Ramos (cell line): ENCODE data around the gene CFAP20DC.
"Not testable (repeated sequence)": the region's sequence is repeated elsewhere in the genome, so short reads cannot be mapped to it uniquely, and the experiment has no call there.

ENCODE experiments used
- in situ Hi-C: fragments of 300-500 bp; cut with MboI; formaldehyde crosslinking; loops from one replicate; pipeline ENCODE4 v1.14.3; 2022; ENCODE audit warnings: low sequenced_read_pairs; ENCODE audit not compliant: unreplicated experiment

Gene CFAP20DC

DNA sequence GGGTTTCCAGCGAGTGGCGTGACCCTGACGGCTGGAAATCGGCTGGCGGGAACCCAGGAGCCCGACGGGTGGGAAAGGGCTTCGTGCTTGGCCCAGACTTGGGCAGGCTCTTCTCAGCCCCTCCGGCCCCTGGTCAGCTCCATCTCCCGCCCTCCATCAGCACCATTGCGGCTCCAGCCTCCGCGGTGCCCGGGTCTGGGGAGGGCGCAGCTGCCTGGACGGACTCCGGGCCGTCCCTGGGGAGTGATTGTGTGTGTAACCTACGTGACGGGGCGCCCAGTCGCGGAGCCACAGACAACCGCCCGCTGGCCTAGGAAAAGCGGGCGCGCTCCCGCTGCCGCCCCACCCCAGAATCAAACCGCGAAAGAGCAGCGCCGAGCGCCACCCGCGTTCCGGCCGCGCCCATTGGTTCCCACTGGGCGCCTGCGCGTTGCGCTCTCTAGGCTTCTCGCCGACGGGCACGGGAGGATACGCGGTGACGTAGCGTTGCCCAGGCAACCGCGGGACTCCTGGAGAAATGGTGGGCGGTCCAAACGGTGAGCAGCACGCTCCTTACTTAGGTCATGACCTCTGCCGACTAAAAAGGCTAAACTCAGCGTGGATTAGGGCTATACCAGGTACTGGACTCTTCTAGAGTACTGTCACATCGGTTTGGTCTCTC is at the start of gene CFAP20DC:
Gene CFAP20DC, minus strand, starts transcription at position 355 of the 661 bp plus-strand sequence. CDS start 394 bp downstream, outside the sequence.
- in situ Hi-C loops: no loop called here

- in situ Hi-C loops: not testable (repeated sequence)
Measured at GRCh38 chr3:59098516-59098915, 48.7 kb upstream of the CFAP20DC start.

DNA sequence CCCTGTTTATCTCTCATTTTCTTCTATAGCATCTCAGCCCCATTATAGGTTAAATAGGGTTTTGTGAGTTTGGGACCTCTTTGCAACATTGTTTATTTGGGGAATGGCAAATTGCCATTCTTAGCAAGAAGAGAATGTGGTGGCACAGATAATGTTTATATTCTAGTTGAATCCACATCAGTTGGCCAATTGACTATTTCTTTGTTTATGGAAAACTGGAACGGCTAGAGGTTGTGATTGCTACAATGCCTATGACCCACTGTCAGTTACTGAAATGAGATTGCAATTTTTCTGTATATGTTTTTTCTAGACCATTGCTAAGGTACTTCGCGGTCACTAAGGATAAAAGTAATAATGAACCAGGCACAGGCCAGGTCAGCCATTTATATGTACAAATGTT is 44.6 kb upstream of the CFAP20DC start:
- in situ Hi-C loops: no loop called here

GRCh38 chr3:59093521-59093920 is 43.7 kb upstream of the CFAP20DC start:
- in situ Hi-C loops: no loop called here

DNA sequence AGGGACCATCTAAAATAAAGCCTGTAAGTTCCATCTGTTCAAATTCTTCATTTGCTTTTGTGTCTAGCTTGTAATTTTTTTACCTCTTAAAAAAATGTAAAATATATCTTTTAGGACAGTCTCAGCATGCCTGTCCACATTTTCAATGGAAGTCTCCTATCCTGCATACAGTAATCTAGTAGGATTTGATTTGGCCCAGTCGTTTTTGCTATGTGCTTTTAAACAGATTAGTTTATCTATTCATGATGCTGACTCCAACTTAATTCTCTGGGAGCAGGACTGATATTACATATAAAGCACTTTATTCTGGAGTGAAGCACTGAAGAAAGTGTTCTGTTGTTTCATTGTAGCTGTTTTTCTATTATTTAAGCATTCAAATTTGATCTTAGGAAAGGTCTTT is 38.9 kb upstream of the CFAP20DC start:
- in situ Hi-C loops: no loop called here

DNA sequence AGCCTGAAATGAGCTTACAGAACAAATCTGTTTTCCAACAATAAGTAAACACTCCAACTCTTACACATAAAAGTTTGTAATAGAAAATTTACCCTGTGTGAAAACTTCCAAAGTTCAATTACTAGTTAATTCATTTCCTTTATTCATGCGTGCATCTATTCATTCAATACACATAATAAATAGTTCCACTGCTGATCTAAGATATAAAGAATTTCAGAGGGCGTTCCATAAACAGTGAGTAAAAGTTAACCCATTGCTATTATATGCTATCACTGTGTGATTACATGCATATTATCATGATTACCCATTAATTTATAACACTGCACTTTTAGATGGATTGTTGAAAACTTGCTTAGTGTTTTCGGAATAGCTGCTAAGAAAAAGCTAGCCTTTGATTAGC is 36.2 kb upstream of the CFAP20DC start:
- in situ Hi-C loops: no loop called here

DNA sequence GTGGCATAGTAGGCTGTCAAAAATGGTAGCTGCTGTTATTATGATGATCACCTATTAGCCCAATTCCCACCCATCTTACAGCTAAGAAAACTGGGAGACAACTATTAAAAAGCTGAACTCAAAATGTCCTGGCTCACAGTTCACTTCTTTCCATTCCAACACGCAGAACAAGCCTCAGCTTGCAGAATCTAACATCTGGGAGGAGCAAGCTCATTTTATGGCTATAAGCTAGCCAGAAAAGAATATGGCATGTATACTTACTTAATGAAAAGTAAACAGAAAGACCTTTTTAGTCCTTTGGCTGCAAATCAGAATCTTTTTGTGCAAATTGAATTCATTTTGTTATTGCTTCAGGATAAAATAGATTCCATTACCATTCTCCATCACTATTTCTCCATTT is 34.8 kb upstream of the CFAP20DC start:
- in situ Hi-C loops: no loop called here

DNA sequence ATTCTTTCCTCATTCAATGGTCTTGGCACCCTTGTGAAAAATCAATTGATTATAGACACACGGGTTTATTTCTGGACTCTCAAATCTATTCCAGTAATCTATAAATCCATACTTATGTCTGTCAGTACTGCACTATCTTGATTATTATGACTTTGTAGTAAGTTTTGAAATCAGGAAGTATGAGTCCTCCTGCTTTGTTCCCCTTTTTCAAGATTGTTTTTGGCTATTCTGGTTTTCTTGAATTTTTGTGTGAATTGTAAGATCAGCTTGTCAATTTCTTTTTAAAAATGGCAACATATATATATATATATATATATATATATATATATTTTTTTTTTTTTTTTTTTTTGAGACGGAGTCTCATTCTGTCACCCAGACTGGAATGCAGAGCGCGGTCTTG is 32.3 kb upstream of the CFAP20DC start:
- in situ Hi-C loops: no loop called here

DNA sequence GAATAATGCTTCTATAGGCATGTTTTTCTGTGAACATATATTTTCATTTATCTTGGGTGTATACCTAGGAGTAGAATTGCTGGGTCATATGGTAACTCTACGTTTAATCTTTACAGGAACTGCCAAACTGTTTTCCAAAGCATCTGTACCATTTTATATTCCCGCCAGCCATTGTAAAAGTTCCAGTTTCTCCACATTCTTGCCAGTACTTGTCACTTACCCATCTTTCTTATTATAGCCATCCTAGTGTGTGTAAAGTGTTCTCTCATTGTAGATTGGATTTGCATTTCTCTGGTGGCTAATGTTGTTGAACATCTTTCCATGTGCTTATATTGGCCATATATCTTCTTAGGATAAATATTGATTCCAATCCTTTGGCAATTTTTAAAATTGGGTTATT is 31.2 kb upstream of the CFAP20DC start:
- in situ Hi-C loops: no loop called here

DNA sequence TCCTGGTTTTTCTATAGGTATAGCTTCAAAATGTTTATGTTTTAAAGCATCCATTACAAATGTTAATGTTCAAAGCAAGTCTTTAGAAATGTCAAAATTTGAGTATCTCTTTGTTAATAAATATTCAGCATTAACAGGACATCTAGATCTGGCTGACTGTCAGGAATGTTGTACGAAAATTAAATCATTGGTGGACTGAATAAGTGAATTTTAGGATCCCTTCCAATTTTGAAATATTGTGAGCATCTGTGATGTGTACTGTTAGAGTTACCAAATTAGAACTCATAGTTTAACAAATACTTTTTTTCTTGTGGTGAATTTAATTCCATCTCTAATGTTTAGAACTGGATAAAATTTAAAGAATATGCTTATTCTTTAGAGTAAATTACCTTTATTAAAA is 30.1 kb upstream of the CFAP20DC start:
- in situ Hi-C loops: no loop called here

DNA sequence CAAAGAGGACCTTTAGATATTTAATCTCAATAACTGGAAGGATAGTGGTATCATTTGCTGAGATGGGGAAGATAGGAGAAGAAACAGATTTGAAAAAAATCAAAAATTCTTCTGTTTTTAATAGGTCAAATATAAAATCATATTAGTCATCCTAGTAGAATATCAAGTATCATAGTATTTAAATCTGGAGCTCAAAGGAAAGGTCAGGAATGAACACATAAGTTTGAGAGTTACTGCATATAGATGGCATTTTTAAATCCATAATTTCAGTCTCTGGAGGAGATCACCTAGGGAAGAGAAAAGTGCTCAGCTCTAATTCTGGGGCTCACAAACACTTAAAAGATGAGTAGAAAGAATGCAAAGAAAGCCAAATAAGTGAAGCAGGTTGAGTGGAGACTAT is 24.9 kb upstream of the CFAP20DC start:
- in situ Hi-C loops: no loop called here

DNA sequence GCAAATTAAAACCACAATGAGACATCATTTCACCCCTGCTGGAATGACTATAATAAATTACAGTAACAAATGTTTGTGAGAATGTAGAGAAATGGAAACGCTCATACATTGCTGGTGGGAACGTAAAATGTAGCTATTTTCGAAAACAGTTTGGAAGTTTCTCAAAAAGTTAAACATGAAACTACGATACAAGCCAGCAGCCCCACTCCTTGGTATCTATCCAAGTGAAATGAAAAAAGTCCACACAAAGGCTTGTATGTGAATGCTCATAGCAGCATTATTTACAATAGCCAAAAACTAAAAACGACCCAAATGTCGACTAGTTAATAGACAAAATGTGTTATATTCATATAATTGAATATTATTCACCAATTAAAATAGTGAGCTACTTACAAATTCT is 22.9 kb upstream of the CFAP20DC start:
- in situ Hi-C loops: no loop called here

- in situ Hi-C loops: no loop called here
Measured at GRCh38 chr3:59069838-59070237, 20.0 kb upstream of the CFAP20DC start.

DNA sequence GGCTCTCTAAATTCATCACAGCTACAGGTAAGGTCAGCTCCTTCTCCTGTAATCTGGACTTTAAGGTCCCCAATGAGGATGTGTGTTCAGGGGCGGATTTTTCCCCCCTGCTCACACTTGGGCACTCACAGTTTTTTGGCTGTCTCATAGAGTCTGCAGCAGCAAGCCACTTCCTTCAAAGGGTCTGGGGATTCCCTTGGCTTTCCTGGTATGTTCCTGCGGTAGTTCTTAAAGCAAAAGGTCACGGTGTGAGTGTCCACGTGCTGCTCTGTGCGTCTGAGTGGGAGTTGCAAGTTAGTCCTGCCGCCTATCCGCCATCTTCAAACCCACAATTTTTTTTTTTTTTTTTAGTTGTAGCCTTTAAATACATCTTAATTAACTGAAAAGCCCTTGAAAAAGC is 15.4 kb upstream of the CFAP20DC start:
- in situ Hi-C loops: no loop called here

DNA sequence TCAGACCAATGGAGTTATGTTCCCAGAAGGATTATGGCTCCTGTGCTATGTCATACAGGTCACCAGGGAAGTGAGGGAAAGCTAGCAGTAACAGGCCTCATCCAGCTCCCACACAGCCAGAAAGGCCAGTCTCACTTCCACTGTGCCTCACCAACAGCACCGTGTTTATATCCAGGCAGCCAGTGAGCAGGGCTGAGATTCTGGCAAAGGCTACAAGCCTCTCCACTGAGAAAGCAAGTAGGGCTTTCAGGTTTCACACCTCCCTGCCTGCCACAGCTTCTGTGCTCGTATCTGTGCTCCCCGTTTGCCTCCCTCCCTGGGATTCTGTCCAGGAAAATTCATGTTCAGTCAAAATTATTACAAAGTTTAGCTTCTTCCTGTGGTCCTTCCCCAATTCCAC is 14.9 kb upstream of the CFAP20DC start:
- in situ Hi-C loops: no loop called here

GRCh38 chr3:59064276-59064675 is 14.5 kb upstream of the CFAP20DC start:
- in situ Hi-C loops: no loop called here

DNA sequence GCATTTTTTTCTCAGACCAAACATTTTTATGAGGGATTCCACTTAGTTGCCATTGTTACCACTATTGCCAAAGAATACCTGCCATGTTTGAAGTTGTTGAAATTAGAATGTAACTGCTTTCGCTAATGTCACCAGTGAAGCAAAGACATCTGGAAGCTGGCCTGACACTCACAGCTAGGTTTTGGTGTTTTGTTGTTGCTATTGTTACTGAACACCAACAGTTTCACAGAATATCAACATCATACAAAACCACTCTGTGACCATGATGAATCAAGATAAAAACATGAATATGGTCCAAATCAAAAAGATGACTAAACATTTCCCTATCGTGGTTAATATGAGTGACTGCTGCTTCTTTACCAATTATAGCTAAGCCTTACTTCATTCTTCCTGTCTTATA is 6.9 kb upstream of the CFAP20DC start:
- in situ Hi-C loops: no loop called here

- in situ Hi-C loops: no loop called here
Measured at GRCh38 chr3:59052803-59053411, 3.1 kb upstream of the CFAP20DC start.

DNA sequence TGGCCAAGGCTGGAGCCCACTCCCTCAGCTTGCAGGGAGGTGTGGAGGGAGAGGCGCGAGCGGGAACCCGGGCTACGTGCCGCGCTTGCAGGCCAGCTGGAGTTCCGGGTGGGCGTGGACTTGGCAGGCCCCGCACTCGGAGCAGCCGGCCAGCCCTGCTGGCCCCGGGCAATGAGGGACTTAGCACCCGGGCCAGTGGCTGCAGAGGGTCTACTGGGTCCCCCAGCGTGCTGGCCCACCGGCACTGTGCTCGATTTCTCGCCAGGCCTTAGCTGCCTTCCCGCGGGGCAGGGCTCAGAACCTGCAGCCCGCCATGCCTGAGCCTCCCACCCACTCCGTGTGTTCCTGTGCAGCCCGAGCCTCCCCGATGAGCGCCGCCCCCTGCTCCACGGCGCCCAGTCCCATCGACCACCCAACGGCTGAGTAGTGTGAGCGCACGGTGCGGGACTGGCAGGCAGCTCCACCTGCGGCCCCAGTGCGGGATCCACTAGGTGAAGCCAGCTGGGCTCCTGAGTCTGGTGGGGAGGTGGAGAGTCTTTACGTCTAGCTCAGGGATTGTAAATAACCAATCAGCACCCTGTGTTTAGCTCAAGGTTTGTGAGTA is 1.1 kb upstream of the CFAP20DC start:
- in situ Hi-C loops: not testable (repeated sequence)

DNA sequence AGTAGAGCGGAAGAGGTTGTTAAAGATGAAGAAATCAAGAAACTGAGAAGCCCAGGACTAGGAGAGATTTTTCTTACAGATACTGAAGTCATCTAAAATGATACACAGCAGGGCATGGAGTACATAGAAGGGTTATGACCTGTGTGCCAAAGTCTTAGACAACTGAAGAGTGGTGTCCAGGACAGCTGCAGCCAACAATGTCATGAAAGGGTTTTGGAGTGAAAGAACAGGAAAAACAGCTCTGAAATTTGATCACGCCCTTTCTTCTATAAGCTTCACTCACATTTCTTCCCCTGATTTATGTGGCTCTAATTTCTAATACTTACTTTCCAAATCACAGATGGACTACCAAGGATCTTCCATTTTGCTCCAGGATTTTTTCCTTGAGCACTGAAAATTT is 3.0 kb downstream of the CFAP20DC start:
- in situ Hi-C loops: no loop called here

DNA sequence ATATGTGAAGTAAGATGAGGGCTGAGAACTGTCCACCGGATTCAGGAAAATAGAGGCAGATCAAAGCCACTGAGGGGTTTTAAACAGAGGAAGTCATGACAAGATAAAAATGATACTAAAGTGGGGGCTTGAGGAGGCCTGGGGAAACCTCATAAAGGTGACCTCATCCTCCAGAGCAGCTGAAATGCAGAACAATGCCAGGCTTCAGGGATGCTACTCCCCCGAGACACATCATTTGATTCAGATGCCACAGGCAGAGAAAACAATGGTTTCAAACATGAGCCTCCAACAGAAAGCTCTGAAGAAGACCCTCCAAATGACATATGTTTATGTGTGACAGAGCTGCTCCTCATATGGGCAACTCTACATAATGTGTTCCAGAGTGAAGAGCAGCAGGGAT is 6.4 kb downstream of the CFAP20DC start:
- in situ Hi-C loops: no loop called here

- in situ Hi-C loops: no loop called here
Measured at GRCh38 chr3:59040902-59041301, 8.9 kb downstream of the CFAP20DC start.
